Glutamatergic neuron (in vitro differentiated cells): ENCODE results near the gene PLEKHA3. TPM values are rescaled to one million over a fixed set of nuclear protein-coding genes. Genes with fewer than 3 reads are reported as not detected.

ENCODE experiments used
- DNase-seq: peaks from one replicate; pipeline ENCODE4 v3.0.0; 2022
- H3K27ac Mint-ChIP-seq: one replicate; pipeline ENCODE4 v1.8.0; 2020; ENCODE audit warnings: mild to moderate bottlenecking, mixed read lengths, inconsistent platforms; ENCODE audit not compliant: unreplicated experiment
- H3K27me3 Mint-ChIP-seq: one replicate; pipeline ENCODE4 v1.8.0; 2020; ENCODE audit warnings: mild to moderate bottlenecking, moderate library complexity, mixed read lengths, inconsistent platforms; ENCODE audit not compliant: unreplicated experiment
- H3K36me3 Mint-ChIP-seq: one replicate; pipeline ENCODE4 v1.8.0; 2020; ENCODE audit warnings: mild to moderate bottlenecking, mixed read lengths, inconsistent platforms; ENCODE audit not compliant: unreplicated experiment
- H3K4me1 Mint-ChIP-seq: one replicate; pipeline ENCODE4 v1.8.0; 2020; ENCODE audit warnings: mild to moderate bottlenecking, low read depth, mixed read lengths, inconsistent platforms; ENCODE audit not compliant: unreplicated experiment
- H3K4me3 Mint-ChIP-seq: one replicate; pipeline ENCODE4 v1.8.0; 2020; ENCODE audit warnings: mild to moderate bottlenecking, mixed read lengths, inconsistent platforms; ENCODE audit not compliant: unreplicated experiment
- H3K9me3 Mint-ChIP-seq: one replicate; pipeline ENCODE4 v1.8.0; 2020; ENCODE audit warnings: mild to moderate bottlenecking, moderate library complexity, mixed read lengths, inconsistent platforms; ENCODE audit not compliant: unreplicated experiment
- total RNA-seq: library from RNA; stranded (reverse); fragmentation: NEBNext Ultra II Directional; extraction: Animal tissue kit (Norgen Biotek cat#: 25700); gene quantifications from one replicate; pipeline ENCODE4 v1.2.1, GENCODE V29; 2021; ENCODE audit not compliant: unreplicated experiment
- TF ChIP-seq, protein P1 (sequence below): fragments of 200-600 bp; sonication (generic); IDR thresholded peaks from one replicate; pipeline ENCODE4 v1.5.0; 2021; ENCODE audit not compliant: partially characterized antibody, unreplicated experiment

The PLEKHA3 gene
- total RNA-seq, 1 donor from 2014 or later = 26.3 TPM

DNA sequence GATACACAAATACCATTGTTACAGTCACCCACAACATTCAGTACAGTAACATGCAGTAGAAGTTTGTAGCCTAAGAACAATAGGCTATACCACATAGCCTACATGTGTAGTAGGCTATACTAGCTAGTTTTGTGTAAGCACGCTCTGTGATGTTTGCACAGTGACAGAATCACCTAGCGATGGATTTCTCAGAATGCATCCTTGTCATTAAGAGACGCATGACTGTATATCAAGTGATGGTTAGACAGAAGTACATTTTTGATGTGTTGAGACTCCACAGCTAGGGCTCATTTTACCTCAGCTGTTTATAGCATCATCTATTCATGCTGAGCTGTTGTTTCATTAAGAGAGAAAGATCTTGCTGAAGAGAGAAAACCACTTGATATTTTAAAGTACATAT is 19.4 kb downstream of the PLEKHA3 start:
- no peak overlapping the region for H3K4me3 Mint-ChIP-seq
- H3K36me3 Mint-ChIP-seq = no peaks in the 10 kb centered on the region
- no peak for DNase-seq
- peak overlapping the region; percentile 79 for H3K27ac Mint-ChIP-seq
- peaks cover 11% of the 10 kb centered on the region for H3K4me1 Mint-ChIP-seq
- no peaks in the 10 kb centered on the region for H3K9me3 Mint-ChIP-seq
- no peaks in the 10 kb centered on the region for H3K27me3 Mint-ChIP-seq
- TF ChIP-seq, protein P1, sequence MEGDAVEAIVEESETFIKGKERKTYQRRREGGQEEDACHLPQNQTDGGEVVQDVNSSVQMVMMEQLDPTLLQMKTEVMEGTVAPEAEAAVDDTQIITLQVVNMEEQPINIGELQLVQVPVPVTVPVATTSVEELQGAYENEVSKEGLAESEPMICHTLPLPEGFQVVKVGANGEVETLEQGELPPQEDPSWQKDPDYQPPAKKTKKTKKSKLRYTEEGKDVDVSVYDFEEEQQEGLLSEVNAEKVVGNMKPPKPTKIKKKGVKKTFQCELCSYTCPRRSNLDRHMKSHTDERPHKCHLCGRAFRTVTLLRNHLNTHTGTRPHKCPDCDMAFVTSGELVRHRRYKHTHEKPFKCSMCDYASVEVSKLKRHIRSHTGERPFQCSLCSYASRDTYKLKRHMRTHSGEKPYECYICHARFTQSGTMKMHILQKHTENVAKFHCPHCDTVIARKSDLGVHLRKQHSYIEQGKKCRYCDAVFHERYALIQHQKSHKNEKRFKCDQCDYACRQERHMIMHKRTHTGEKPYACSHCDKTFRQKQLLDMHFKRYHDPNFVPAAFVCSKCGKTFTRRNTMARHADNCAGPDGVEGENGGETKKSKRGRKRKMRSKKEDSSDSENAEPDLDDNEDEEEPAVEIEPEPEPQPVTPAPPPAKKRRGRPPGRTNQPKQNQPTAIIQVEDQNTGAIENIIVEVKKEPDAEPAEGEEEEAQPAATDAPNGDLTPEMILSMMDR = no peak

DNA sequence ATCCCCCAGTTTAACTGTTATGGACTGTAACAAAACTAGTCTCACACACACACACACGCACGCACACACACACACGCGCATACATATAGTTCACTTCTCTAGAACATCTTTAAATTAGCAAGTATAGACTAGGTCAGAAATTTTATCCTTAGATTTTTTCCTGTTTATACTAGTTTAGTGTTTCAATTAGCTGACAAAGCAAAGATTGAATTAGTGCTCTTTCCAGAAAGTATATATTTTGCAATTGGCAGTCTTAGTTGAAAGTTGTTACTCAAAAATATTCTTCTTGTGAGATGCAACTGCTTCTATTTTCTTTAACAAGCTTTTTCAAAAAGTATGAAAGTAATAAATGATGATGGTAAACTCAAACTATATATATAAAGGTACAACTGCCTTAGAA is 22.5 kb downstream of the PLEKHA3 start:
- no peak overlapping the region for H3K4me3 Mint-ChIP-seq
- no peak for DNase-seq
- H3K27ac Mint-ChIP-seq = no peak overlapping the region
- no peaks in the 10 kb centered on the region for H3K9me3 Mint-ChIP-seq
- no peaks in the 10 kb centered on the region for H3K36me3 Mint-ChIP-seq
- no peaks in the 10 kb centered on the region for H3K27me3 Mint-ChIP-seq
- H3K4me1 Mint-ChIP-seq = peaks cover 9% of the 10 kb centered on the region
- TF ChIP-seq, protein P1 = no peak

DNA sequence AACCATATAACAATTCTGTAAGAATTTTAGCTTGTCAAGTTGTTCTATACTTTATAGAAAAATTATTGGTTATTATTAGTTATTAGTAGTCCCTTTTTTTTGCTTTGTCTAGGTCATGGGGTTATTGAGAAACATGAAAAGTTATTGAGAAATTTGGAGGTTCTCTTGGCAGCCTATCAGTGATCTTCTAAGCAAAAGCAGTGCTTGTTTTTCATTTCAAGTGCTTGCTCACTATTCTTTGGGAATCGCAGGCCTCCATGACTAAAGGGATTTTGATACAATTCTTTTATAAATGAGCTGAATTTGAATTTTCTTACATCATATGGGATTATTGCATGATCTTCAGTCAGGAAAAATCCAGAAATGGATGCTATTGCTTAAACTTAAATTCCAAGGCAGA is 25.8 kb downstream of the PLEKHA3 start:
- no peaks in the 10 kb centered on the region for H3K36me3 Mint-ChIP-seq
- peaks cover 3% of the 10 kb centered on the region for H3K9me3 Mint-ChIP-seq
- no peaks in the 10 kb centered on the region for H3K27me3 Mint-ChIP-seq
- no peak overlapping the region for H3K27ac Mint-ChIP-seq
- TF ChIP-seq, protein P1 = no peak
- no peaks in the 10 kb centered on the region for H3K4me1 Mint-ChIP-seq
- H3K4me3 Mint-ChIP-seq = no peak overlapping the region
- DNase-seq = no peak

DNA sequence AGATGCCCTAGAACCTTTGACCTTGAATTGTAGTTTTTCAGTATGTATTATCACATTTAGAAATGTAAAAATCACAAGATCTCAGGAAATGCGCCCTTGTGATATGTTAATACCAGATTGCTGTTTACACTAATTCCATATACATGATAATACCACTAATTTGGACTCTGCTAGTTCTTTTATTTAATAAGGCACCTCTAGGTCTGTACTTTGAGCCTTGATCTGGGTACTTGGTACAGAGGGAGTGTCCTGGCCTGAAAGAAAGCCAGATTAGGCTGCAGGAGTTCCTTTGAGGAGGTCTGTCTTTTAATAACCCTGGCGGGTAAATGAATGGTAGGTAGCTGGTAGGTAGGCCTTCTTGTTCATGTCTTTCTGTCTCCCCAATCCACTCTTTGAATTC is 26.3 kb downstream of the PLEKHA3 start:
- no peaks in the 10 kb centered on the region for H3K27me3 Mint-ChIP-seq
- H3K27ac Mint-ChIP-seq = no peak overlapping the region
- H3K9me3 Mint-ChIP-seq = peaks cover 3% of the 10 kb centered on the region
- no peaks in the 10 kb centered on the region for H3K4me1 Mint-ChIP-seq
- H3K4me3 Mint-ChIP-seq = no peak overlapping the region
- TF ChIP-seq, protein P1 = no peak
- DNase-seq = no peak
- H3K36me3 Mint-ChIP-seq = no peaks in the 10 kb centered on the region

DNA sequence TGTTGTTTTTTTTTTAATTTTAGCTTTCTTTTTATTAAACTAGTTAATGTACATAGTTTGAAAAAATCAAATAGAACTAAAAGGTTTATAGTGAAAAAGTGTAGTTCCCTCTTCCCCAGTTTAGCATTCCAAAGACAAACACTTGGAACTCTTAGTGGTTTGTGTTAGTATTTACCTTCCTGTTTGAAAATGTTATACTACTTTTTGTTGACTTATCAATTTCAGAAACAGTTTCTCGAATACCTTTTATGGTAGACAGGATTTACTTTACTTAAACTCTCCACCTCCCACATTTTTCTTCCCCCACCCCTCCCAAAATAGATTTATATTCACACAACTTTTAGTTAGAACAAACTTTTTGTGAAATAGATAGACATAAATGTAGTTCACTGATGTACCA is 26.7 kb downstream of the PLEKHA3 start:
- TF ChIP-seq, protein P1 = no peak

More for the DNA sequence above, 26.7 kb downstream of the PLEKHA3 start:
- no peaks in the 10 kb centered on the region for H3K36me3 Mint-ChIP-seq
- peaks cover 3% of the 10 kb centered on the region for H3K9me3 Mint-ChIP-seq
- H3K4me3 Mint-ChIP-seq = no peak overlapping the region
- H3K27ac Mint-ChIP-seq = no peak overlapping the region
- no peak for DNase-seq
- no peaks in the 10 kb centered on the region for H3K4me1 Mint-ChIP-seq
- H3K27me3 Mint-ChIP-seq = no peaks in the 10 kb centered on the region
